ACC112 (cell line): ENCODE data around the gene CD1C.

Source experiments
- H2AFZ ChIP-seq: fragments of 200-600 bp; sonication (generic); one replicate; pipeline ENCODE4 v1.6.0; 2017; ENCODE audit warnings: antibody characterized with exemption, low read length; ENCODE audit not compliant: unreplicated experiment
- H3K27ac ChIP-seq: fragments of 200-600 bp; sonication (generic); 2 replicates; pipeline ENCODE4 v1.5.1; 2014; ENCODE audit warnings: low read depth, mild to moderate bottlenecking, antibody characterized with exemption, low read length, moderate library complexity
- H3K27me3 ChIP-seq: fragments of 200-600 bp; sonication (generic); 2 replicates; pipeline ENCODE4 v1.6.1; 2014; ENCODE audit warnings: mild to moderate bottlenecking, antibody characterized with exemption, low read length, moderate library complexity, mixed read lengths; ENCODE audit not compliant: insufficient read depth
- H3K36me3 ChIP-seq: fragments of 200-600 bp; sonication (generic); 2 replicates; pipeline ENCODE4 v1.6.1; 2016; ENCODE audit warnings: mild to moderate bottlenecking, antibody characterized with exemption, low read length, moderate library complexity, mixed read lengths; ENCODE audit not compliant: insufficient read depth
- H3K4me1 ChIP-seq: fragments of 200-600 bp; sonication (generic); one replicate; pipeline ENCODE4 v1.6.1; 2016; ENCODE audit warnings: low read length, mixed read lengths; ENCODE audit not compliant: insufficient read depth, unreplicated experiment, control insufficient read depth
- H3K4me3 ChIP-seq: fragments of 200-600 bp; sonication (generic); 2 replicates; pipeline ENCODE4 v1.5.1; 2014; ENCODE audit warnings: mild to moderate bottlenecking, low read depth, low read length
- H3K79me2 ChIP-seq: fragments of 200-600 bp; sonication (generic); one replicate; pipeline ENCODE4 v1.6.0; 2016; ENCODE audit warnings: low read length; ENCODE audit not compliant: control insufficient read depth, unreplicated experiment, insufficient read depth

The CD1C gene

GRCh38 chr1:158324395-158324794, 34.7 kb downstream of the CD1C start:
- Histone ChIP-seq H3K27ac (no peak overlapping the region), H3K4me1 (no peaks in the 10 kb centered on the region), H3K79me2 (no peaks in the 10 kb centered on the region), H3K36me3 (no peaks in the 10 kb centered on the region), H3K4me3 (no peak overlapping the region), H2AFZ (no peak overlapping the region), H3K27me3 (no peaks in the 10 kb centered on the region)

DNA sequence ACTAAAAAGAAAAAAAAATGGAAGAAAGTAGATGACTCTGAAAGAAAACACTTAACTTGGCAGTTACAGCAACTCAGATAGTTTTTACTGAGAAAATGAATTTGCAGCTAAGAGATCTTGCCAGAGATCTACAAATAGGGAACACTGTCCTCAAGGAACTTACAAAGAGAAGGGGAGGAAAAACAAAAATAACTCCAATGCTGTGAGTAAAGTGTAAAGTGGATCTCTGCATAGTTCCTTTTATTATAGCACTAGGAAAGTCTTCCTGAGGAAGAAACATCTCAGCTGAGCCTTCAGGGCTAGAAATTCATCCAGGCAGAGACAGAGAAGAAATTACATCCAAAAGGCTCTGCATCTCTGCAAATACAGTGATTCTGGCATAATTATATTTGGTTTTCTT, 37.8 kb downstream of the CD1C start:
- no peak overlapping the region for H3K4me3 ChIP-seq
- no peak overlapping the region for H3K27ac ChIP-seq
- no peaks in the 10 kb centered on the region for H3K79me2 ChIP-seq
- no peak overlapping the region for H2AFZ ChIP-seq
- H3K36me3 ChIP-seq: no peaks in the 10 kb centered on the region
- H3K27me3 ChIP-seq: peaks cover 5% of the 10 kb centered on the region; the same call in 1 of the 2 replicates
- no peaks in the 10 kb centered on the region for H3K4me1 ChIP-seq

- Histone ChIP-seq H3K27me3 (peaks cover 5% of the 10 kb centered on the region; the same call in 1 of the 2 replicates), H2AFZ (no peak overlapping the region), H3K4me1 (no peaks in the 10 kb centered on the region), H3K79me2 (no peaks in the 10 kb centered on the region), H3K36me3 (no peaks in the 10 kb centered on the region), H3K27ac (no peak overlapping the region), H3K4me3 (no peak overlapping the region)
Observed at GRCh38 chr1:158328426-158328825, 38.7 kb downstream of the CD1C start.

DNA sequence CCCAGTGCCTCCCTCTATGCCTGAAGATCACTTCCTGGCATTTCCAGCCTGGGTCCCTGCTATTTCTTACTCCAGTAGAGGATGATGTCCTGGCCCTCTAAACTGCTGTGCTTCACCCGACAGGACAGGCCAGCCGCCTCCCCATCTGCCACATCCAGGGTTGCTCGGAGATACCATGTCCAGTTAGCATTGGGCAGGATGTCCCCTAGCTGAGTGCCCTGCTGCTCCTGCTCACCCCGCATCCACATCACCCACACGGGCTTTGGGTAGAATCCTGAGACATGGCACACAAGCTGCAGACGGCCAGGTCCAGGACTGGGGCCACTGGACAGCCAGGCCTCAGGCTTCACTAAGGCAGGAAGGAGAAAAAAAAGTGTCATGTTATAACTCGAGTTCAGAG, 39.6 kb downstream of the CD1C start:
- no peaks in the 10 kb centered on the region for H3K36me3 ChIP-seq
- no peak overlapping the region for H3K4me3 ChIP-seq
- H2AFZ ChIP-seq: no peak overlapping the region
- H3K79me2 ChIP-seq: no peaks in the 10 kb centered on the region
- no peaks in the 10 kb centered on the region for H3K4me1 ChIP-seq
- no peak overlapping the region for H3K27ac ChIP-seq
- peaks cover 5% of the 10 kb centered on the region; the same call in 1 of the 2 replicates for H3K27me3 ChIP-seq

- Histone ChIP-seq H3K36me3 (no peaks in the 10 kb centered on the region), H3K27ac (no peak overlapping the region), H2AFZ (no peak overlapping the region), H3K4me1 (no peaks in the 10 kb centered on the region), H3K4me3 (no peak overlapping the region), H3K27me3 (peaks cover 5% of the 10 kb centered on the region; the same call in 1 of the 2 replicates), H3K79me2 (no peaks in the 10 kb centered on the region)
Observed at GRCh38 chr1:158329733-158330132, 40.0 kb downstream of the CD1C start.

DNA sequence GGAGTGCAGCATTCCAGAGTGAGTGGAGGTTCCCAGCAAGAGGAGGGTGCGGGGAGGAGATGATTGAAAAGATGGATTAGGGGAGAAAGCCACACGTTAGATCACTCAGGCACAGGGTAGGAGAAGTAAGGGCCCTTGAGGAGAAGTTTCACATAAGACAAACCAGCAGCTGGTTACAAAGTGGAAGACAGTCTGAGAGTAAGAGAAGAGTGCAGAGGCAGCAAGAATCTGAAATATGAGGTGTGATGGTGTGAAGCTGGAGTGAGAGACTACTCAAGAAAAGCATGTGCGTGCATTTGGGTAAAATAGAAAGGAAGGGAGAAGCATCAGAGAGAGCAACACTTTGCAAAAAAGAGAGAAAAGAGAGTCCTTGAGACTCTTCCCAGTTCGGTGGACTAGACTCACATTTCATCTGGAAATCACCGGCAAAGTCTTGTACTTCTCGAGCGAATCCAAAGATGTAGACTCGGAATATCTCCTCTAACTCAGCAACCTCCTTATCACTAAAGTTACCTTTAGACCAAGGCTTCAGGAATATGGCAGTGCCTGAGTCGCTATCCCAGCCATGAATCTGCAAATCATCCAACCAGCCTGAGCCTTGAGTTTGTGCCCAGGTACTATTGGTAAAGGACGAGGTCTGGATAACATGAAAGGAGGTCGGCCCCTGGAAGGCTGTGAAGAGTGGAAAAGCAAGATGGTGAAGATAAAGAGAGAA, 40.8 kb downstream of the CD1C start:
- no peaks in the 10 kb centered on the region for H3K4me1 ChIP-seq
- H2AFZ ChIP-seq: no peak overlapping the region
- peaks cover 5% of the 10 kb centered on the region; the same call in 1 of the 2 replicates for H3K27me3 ChIP-seq
- no peaks in the 10 kb centered on the region for H3K79me2 ChIP-seq
- no peaks in the 10 kb centered on the region for H3K36me3 ChIP-seq
- no peak overlapping the region for H3K4me3 ChIP-seq
- H3K27ac ChIP-seq: no peak overlapping the region

DNA sequence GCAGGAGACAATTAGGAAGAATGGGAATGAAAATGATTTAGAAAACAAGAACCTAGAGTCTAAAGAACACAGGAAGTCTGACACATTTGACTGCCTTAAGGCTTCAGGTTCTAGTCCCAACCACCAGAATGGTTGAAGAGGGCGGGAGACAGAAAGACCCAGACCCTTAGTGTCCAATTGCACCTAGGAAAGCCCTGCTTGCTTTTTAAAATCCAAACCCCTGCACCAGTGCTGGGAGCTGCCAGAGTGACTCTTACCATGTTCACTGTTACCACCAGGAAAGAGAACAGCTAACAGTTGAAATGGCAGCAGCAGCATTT, 41.3 kb downstream of the CD1C start:
- no peak overlapping the region for H2AFZ ChIP-seq
- H3K79me2 ChIP-seq: no peaks in the 10 kb centered on the region

GRCh38 chr1:158331481-158332150, 41.9 kb downstream of the CD1C start, which contains the start of gene CD1B:
Gene CD1B (minus strand): TSS chr1:158331531. CDS start chr1:158331423, 108 bp downstream.
- Histone ChIP-seq H3K27me3 (peaks cover 5% of the 10 kb centered on the region; the same call in 1 of the 2 replicates), H3K27ac (no peak within 1 kb of the TSS), H3K36me3 (no peaks in the 10 kb centered on the region), H3K79me2 (no peaks in the 10 kb centered on the region), H3K4me3 (no peak within 1 kb of the TSS), H3K4me1 (no peaks in the 10 kb centered on the region), H2AFZ (no peak within 1 kb of the TSS)

More for the DNA sequence above, 41.3 kb downstream of the CD1C start:
- Histone ChIP-seq H3K27ac (no peak overlapping the region), H3K27me3 (peaks cover 5% of the 10 kb centered on the region; the same call in 1 of the 2 replicates), H3K36me3 (no peaks in the 10 kb centered on the region), H3K4me1 (no peaks in the 10 kb centered on the region), H3K4me3 (no peak overlapping the region)

- Histone ChIP-seq H3K4me3 (no peak overlapping the region), H2AFZ (no peak overlapping the region), H3K27me3 (peaks cover 5% of the 10 kb centered on the region; the same call in 1 of the 2 replicates), H3K79me2 (no peaks in the 10 kb centered on the region), H3K36me3 (no peaks in the 10 kb centered on the region), H3K4me1 (no peaks in the 10 kb centered on the region), H3K27ac (no peak overlapping the region)
Observed at GRCh38 chr1:158333405-158334155, 43.9 kb downstream of the CD1C start.

- H2AFZ ChIP-seq: no peak overlapping the region
- H3K4me3 ChIP-seq: no peak overlapping the region
- no peaks in the 10 kb centered on the region for H3K4me1 ChIP-seq
- H3K36me3 ChIP-seq: no peaks in the 10 kb centered on the region
- H3K79me2 ChIP-seq: no peaks in the 10 kb centered on the region
- no peak overlapping the region for H3K27ac ChIP-seq
- peaks cover 5% of the 10 kb centered on the region; the same call in 1 of the 2 replicates for H3K27me3 ChIP-seq
Observed at GRCh38 chr1:158334526-158335212, 44.9 kb downstream of the CD1C start.
